Measurements from ENCODE around the gene ZW10. TPM values are rescaled to one million over a fixed set of nuclear protein-coding genes. Genes with fewer than 3 reads are reported as not detected.

Gene ZW10
- polyA plus RNA-seq, 3 donors = 3.3 to 13.1 (median 10.2) TPM

DNA sequence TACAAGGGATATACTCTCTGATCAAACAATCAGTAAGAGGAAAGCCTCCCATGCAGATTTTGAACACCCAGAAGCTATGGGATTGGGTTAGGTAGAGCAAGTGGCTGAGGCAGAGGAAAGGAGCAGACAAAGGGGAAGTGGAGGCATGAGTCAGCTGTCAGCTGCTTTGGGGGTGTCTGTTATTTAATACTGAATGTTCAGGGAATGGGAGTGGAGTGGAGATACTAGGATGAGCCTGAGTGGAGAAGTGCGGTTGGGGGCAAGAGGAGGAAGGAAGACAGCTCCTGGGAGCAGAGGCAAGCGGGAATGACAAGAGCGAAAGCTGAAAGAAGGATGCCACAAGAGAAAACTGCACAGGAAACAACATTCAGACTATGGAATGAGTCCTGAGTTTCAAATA is 44.7 kb downstream of the ZW10 start:
- H3K4me3 Mint-ChIP-seq = no peak overlapping the region
- no peaks in the 10 kb centered on the region for H3K27me3 Mint-ChIP-seq (ENCODE audit: low read depth in 3 of 3)
- H3K36me3 Mint-ChIP-seq = peaks cover 24 to 32% of the 10 kb centered on the region in 2 donors
- H3K4me3 ChIP-seq (replicated peaks in 1 of 3; ENCODE audit: low read depth in 2 of 3, low read length in 3 of 3) = no peak overlapping the region
- peaks cover 8% of the 10 kb centered on the region for H3K4me1 Mint-ChIP-seq
- no peaks in the 10 kb centered on the region for H3K9me3 ChIP-seq (replicated peaks in 1 of 2; ENCODE audit: control insufficient read depth in 1 of 2, insufficient read depth in 1 of 2, low read length in 2 of 2)
- H4K20me1 ChIP-seq (ENCODE audit: insufficient read depth, low read length) = no peaks in the 10 kb centered on the region
- WGBS (ENCODE audit: insufficient coverage) = 13% methylated on average over 3 of the region's 3 CpGs
- H3K27ac Mint-ChIP-seq = peak overlapping the region in 4 of 7 donors; percentile 17 to 45 (median 26)
- intact Hi-C loops (cut with micrococcal nuclease) = no loop called here
- H3K4me2 ChIP-seq (replicated peaks; ENCODE audit: extremely low read depth, low read length, poor library complexity, severe bottlenecking) = no peak overlapping the region
- no peak overlapping the region for H3K9ac ChIP-seq (ENCODE audit: insufficient read depth, low read length, poor library complexity, severe bottlenecking)
- H3K27me3 ChIP-seq (ENCODE audit: control insufficient read depth in 2 of 2, insufficient read depth in 2 of 2, low read length in 2 of 2) = no peaks in the 10 kb centered on the region
- H3K27ac ChIP-seq (ENCODE audit: low read depth in 1 of 2, low read length in 2 of 2) = no peak overlapping the region
- TF ChIP-seq, protein P1, sequence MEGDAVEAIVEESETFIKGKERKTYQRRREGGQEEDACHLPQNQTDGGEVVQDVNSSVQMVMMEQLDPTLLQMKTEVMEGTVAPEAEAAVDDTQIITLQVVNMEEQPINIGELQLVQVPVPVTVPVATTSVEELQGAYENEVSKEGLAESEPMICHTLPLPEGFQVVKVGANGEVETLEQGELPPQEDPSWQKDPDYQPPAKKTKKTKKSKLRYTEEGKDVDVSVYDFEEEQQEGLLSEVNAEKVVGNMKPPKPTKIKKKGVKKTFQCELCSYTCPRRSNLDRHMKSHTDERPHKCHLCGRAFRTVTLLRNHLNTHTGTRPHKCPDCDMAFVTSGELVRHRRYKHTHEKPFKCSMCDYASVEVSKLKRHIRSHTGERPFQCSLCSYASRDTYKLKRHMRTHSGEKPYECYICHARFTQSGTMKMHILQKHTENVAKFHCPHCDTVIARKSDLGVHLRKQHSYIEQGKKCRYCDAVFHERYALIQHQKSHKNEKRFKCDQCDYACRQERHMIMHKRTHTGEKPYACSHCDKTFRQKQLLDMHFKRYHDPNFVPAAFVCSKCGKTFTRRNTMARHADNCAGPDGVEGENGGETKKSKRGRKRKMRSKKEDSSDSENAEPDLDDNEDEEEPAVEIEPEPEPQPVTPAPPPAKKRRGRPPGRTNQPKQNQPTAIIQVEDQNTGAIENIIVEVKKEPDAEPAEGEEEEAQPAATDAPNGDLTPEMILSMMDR (IDR thresholded peaks at IDR 0.05) = no peak
- H3K79me2 ChIP-seq (ENCODE audit: insufficient read depth, low read length) = no peaks in the 10 kb centered on the region
- H3K4me1 ChIP-seq (ENCODE audit: control insufficient read depth in 1 of 2, insufficient read depth in 2 of 2, low read length in 2 of 2) = peaks cover 3 to 5% of the 10 kb centered on the region in 2 donors
- H2AFZ ChIP-seq (ENCODE audit: insufficient read depth, low read depth, low read length, poor library complexity, severe bottlenecking) = no peak overlapping the region
- H3K9me3 Mint-ChIP-seq = peaks cover 0 to 2% (median 0%) of the 10 kb centered on the region in 7 donors
- DNase-seq = peak; percentile 3 to 33 (median 4)
- peaks cover 10 to 26% of the 10 kb centered on the region in 2 donors for H3K36me3 ChIP-seq (replicated peaks in 1 of 2; ENCODE audit: control insufficient read depth in 1 of 2, insufficient read depth in 2 of 2, low read length in 2 of 2)

DNA sequence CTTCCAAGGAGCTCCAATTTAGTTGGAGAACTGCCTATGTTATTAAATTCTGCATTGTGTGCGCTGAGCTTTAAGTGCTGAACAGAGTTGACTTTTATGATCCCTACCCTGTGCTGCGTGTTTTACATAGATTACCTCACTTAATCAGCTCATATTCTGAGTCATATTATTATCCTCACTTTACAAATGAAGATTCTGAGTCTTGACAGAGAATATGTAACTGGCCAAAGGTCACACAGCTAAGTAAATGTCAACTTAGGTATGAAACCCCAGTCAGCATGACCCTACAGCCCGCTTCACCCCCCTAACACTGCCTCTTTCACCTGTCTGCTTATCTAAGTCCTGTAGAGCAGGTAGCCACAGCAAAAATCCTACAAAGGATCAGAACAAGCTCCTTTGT is 47.6 kb downstream of the ZW10 start:
- peaks cover 0 to 4% (median 2%) of the 10 kb centered on the region in 7 donors for H3K9me3 Mint-ChIP-seq
- TF ChIP-seq, protein P1 (IDR thresholded peaks at IDR 0.05) = no peak
- Histone ChIP-seq H3K36me3 (replicated peaks in 1 of 2; ENCODE audit: control insufficient read depth in 1 of 2, insufficient read depth in 2 of 2, low read length in 2 of 2) (no peaks in the 10 kb centered on the region), H3K4me3 (replicated peaks in 1 of 3; ENCODE audit: low read depth in 2 of 3, low read length in 3 of 3) (no peak overlapping the region), H3K27me3 (ENCODE audit: control insufficient read depth in 2 of 2, insufficient read depth in 2 of 2, low read length in 2 of 2) (no peaks in the 10 kb centered on the region), H2AFZ (ENCODE audit: insufficient read depth, low read depth, low read length, poor library complexity, severe bottlenecking) (no peak overlapping the region), H3K27ac (ENCODE audit: low read depth in 1 of 2, low read length in 2 of 2) (no peak overlapping the region), H3K9ac (ENCODE audit: insufficient read depth, low read length, poor library complexity, severe bottlenecking) (no peak overlapping the region), H4K20me1 (ENCODE audit: insufficient read depth, low read length) (no peaks in the 10 kb centered on the region), H3K79me2 (ENCODE audit: insufficient read depth, low read length) (no peaks in the 10 kb centered on the region), H3K4me1 (ENCODE audit: control insufficient read depth in 1 of 2, insufficient read depth in 2 of 2, low read length in 2 of 2) (peaks cover 3 to 5% of the 10 kb centered on the region in 2 donors), H3K9me3 (replicated peaks in 1 of 2; ENCODE audit: control insufficient read depth in 1 of 2, insufficient read depth in 1 of 2, low read length in 2 of 2) (no peaks in the 10 kb centered on the region), H3K4me2 (replicated peaks; ENCODE audit: extremely low read depth, low read length, poor library complexity, severe bottlenecking) (no peak overlapping the region)
- H3K4me3 Mint-ChIP-seq = no peak overlapping the region
- DNase-seq = no peak
- peaks cover 8% of the 10 kb centered on the region for H3K4me1 Mint-ChIP-seq
- H3K27me3 Mint-ChIP-seq (ENCODE audit: low read depth in 3 of 3) = peaks cover 0 to 2% (median 2%) of the 10 kb centered on the region in 3 donors
- peaks cover 2 to 6% of the 10 kb centered on the region in 2 donors for H3K36me3 Mint-ChIP-seq
- intact Hi-C loops (cut with micrococcal nuclease) = no loop called here
- no peak overlapping the region for H3K27ac Mint-ChIP-seq
- WGBS (ENCODE audit: insufficient coverage) = 100% methylated on average over 1 of the region's 3 CpGs

Data from CD14-positive monocyte (primary cell).